HG03095 (cell line): ENCODE data around the gene DAPK1.

ENCODE experiments used
- ATAC-seq: cut with Tn5 transposase; IDR thresholded peaks from one replicate; pipeline ENCODE4 v1.9.1; 2021; ENCODE audit warnings: moderate library complexity; ENCODE audit not compliant: unreplicated experiment

Gene DAPK1

DNA sequence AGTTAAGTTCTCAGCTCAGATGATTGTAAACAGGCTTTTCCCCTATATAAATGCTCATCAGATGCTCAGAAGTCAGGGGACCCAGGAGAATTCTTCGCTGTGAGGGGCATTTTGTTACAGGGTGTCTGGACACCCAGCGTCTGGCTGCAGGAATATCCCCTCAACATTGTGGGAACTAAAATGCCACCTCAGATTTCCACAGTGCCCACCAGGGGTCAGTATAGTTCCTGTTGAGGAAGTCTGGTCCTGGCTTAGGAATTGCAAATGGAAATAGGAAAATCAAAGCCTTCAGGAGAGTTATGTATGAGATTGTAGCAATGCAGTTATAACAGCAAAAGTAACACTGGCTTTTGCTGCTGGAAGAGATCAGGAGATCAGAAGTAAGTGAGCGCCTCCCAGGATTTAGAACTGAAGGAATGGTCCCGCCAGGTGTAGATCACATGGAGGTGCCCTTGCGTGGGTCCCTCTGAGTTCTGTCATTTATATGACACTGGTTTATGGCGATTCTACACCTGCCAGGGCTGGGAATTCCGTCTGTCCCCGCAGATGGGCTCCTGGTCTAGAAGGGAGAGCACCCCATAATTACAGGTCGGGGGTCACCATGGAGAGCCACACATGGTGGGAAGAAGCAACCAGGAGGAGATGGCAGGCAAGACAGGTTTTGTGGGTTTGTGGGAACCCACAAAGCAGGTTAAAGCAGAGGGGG lies 181.1 kb downstream of the DAPK1 start:
- ATAC-seq: no peak

DNA sequence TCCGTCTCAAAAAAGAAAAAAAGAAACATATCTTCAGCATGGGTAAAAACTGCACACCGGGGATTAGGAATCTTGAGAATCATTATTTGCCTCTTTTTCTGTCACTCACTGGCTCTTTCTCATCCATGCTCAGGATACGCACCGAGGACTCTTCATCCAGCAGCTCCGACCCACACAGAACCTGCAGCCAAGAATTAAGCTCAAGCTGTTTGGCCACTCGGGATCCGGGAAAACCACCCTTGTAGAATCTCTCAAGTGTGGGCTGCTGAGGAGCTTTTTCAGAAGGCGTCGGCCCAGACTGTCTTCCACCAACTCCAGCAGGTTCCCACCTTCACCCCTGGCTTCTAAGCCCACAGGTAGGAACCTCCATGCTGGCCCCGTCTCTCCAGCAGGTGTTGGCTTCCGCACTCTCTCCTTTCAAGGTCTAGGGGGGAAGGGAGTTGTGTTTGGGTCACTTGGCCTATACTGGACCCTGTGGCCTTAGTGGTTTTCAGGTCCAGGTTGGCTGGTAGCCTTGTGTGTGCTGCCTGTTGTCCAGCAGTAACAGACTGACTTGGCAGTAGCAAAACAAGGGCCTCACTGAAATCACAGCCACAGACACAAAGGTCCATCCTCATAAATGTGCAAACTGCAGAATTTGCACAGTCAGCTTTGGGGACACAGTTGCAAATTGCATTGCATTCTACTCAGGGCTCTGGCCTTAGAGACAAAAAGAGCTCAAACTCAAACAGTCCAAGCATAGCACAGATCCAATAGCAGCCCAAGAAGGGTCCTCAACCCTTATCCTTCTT lies 183.8 kb downstream of the DAPK1 start:
- no peak for ATAC-seq

DNA sequence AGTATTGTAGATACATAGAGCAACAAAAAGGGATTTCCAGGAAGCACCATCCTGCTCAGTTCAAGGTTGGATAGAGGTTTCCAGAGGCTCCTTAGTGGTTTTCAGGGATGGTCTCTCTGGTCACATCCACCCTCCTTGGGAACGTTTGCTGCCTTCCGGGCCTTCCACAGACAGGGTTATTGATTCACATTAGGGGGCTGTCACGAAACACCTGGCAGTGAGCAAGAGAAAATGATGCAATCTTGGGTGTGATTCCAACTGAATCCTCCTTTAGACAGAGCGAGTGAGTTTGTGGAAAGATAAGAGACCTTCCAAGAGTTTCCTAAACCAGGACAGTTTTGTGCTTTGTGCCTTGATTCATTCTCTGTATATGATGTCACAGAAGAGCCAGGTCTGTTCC lies 184.4 kb downstream of the DAPK1 start:
- no peak for ATAC-seq

DNA sequence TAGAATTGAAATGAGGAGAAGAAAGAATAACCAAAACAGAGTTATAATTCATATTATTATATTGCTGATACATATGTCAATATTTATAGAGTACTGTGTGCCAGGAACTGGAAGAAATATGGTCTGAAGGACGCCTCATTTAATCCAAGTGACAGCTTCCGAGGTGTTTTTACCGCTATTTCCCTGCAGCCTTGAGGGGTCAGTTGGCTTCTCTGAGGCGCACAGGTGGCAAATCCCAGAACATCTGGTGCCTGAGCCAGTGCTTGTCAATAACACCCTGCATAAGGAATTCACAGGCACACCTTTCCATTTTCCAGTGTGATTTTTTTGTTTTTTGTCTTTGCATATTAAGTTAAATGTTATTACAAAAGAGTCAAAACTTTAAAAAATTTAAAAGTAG lies 185.0 kb downstream of the DAPK1 start:
- ATAC-seq: no peak

DNA sequence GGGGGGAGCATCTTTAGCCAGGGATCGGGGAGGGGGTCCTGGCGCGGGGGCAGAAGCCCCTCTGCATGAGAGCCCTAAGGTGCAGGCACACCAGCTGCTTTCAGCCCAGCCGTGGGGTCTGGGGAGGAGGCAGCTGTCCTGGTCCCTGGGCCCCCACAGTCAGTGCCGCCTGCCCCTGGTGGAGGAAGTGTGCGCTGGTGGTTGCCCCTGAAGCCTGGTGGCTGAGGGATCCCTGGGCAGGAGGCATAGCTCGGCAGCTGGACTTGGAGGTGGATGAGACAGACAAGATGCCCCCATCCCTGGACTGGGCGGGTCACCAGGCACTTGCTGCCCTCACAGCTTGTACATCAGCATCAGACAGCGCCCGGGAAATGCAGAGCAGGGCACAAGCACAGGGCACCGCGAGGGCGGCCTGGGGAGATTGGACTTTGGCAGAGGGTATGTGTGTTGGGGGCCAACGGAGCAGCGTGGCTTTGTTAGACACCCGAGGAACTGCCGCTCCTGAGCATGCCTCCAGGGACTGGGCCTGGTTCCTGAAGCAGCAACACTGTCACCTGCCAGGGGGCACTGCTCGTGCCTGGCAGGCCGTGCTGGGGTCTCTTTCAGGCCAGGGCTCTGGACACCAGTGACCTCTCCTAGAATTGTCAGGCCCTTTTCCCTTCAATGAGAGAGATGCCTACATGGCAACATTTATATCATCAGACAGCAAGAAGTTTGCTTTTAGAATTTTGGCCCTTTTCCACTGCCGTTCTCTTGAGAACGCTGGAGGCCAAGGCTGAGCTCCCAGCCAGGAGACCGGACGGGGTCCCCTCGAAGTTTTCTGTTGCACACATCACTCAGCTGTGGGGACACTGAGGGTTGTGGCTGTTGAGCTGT lies 186.3 kb downstream of the DAPK1 start:
- no peak for ATAC-seq

DNA sequence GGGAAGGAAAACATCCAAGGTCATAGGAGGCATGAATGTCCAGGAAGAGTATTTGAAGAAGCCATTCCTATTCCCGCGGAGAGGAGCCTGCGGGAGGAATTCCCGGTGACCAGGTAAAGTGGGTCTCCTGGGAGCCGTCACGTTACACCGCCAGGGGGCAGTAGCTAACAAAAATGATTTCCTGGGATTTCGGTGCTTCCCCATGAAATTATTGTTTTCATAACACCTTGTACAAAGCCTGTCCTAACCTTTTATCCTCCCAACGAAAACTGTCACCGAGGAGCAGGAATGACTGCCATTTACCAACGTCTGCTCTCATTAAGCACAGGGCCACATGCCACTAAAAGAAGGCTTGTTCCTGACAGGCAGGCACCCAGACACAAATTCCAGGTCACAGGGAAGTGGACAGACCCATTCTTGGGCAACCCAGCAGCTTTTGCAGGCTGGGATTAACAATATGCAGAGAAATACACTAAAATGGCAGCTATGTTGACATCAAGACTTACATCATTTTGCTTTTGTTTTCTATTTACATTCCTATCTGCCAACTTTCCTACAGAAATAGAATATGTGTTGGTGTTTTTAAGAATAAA lies 187.1 kb downstream of the DAPK1 start:
- no peak for ATAC-seq

DNA sequence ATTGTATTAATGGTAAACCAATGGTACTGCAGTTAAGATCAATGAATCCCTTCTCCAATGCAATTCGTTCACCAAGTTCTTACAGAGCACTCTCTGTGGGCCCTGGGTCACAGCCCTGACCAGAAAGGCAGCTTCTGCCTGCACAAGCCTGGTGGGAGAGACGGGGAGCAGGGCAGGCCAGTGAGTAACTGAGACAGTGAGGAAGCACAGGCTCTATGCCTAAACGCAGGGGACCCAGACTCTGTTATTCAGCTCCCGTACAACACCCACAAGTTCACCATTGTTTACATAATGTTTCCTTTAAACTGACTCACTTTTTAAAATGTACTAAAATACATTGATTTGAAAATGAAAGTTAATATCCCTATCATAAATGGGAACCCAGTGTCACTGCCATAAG lies 187.8 kb downstream of the DAPK1 start:
- ATAC-seq: no peak

DNA sequence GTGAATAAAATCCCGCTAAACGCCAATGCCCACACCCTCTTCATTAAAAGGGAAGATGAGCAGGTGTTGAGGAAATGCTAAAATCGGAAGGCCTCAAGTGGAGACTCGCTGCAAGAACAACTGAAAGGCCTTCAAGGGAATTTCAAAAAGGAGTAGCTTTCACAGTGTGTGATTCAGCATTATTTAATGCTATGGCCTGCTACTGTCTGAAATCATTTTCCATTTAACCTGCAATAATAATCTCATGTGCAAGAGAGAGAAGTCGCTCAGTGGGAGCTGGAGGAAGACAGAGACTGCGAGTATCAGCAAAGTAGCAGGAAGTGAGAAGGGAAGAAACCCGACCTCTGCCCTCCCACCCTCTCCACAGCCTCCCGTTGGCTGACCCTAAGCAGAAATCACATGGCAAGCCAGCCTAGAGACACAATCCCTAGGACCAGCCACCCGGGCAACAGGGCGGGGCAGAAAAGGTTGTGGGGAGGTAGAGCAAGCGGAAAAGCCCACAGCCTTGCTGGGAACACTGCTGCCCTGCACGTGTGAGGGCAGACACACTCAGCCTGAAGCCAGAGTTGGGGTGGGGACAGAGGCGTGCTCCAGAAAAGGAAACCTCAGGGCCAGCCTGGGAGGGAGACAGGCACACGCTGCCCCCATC lies 188.3 kb downstream of the DAPK1 start:
- no peak for ATAC-seq

DNA sequence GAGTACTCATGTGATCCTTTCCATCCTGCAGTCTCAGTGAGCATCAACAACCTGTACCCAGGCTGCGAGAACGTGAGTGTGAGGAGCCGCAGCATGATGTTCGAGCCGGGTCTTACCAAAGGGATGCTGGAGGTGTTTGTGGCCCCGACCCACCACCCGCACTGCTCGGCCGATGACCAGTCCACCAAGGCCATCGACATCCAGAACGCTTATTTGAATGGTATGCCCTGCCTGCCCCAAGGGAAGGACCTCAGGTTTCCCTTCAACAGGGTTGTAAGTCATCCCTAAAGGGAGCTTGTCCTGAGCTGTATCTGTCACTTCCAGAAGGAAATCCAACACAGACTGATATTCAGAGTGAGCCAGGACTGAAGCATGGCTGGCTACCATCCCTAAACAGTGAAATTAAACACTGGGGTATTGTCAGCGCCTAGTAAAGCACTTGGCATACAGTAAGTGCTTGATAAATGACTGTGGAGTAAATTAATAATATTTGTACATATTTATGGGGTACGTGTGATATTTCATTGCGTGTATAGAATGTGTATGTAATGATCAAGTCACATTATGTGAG lies 188.9 kb downstream of the DAPK1 start:
- no peak for ATAC-seq

DNA sequence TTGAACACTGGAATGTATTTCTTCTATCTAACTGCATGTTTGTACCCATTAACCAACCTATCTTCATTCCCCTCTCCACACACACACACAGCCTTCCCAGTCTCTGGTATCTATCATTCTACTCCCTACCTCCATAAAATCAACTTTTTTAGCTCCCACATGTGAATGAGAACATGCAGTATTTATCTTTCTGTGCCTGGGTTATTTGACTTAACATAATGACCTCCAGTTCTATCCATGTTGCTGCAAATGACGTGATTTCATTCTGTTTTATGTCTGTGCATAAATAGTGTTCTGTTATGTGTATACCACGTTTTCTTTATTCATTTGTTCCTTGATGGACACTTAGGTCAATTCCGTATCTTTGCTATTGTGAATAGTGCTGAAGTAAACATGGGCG lies 189.5 kb downstream of the DAPK1 start:
- ATAC-seq: no peak

DNA sequence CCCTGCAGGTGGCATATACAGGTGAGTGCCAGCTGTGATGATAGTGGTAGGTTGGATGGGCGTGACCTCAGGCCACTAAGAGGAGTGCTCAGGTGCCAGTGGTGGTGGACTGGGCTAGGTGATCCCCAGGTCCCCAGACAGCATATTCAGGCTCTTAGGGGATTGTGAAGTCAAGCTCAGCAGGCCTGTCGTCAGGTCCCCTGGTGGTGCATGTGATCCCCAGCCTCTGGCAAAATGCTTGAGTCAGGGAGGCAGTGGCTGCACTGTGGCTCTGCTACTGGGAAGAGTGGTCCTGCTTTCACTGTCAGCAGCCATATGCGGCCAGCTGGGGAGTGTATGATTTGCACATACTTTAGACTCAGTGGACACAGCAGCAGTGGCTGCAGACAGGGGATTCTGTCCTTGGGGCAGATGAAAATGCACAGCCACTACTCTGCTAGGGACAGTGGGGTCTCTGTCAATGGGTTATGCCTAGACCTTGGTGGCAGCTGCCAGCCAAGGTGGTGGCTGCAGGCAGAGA lies 196.6 kb downstream of the DAPK1 start:
- no peak for ATAC-seq

DNA sequence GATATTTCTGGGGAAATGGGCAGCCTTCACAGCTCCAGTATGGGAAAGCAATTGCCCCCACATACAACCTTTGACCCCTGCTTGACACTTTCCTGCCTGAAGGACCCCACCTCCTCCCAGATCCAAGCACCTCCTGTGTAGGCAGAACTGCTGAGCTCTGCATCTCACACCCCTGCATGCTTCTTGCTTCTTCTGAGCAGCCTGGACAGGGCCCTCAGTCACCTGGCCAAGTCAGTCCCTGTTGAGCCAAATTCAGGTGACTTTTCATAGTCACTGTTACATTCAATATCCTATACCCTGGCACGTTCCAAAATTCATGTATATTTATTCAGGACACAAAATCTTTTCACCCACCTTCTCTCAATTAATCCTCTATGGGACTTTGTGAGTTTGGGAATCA lies 197.9 kb downstream of the DAPK1 start:
- ATAC-seq: no peak

DNA sequence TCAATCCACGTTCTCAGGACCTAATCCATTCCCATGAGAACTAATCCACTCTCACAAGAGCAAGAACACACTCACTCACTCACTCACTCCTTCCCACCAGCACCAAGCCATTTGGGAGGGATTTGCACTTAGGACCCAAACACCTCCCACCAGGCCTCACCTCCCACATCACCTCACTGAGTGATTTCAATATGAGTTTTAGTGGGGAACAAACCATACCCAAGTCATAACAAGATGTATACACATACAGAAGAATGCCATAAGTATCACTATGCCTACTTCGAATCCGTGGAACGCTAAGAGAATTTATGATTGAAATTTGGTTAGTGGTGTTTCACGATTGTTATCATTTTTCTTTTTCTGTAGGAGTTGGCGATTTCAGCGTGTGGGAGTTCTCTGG lies 199.0 kb downstream of the DAPK1 start:
- ATAC-seq: no peak

DNA sequence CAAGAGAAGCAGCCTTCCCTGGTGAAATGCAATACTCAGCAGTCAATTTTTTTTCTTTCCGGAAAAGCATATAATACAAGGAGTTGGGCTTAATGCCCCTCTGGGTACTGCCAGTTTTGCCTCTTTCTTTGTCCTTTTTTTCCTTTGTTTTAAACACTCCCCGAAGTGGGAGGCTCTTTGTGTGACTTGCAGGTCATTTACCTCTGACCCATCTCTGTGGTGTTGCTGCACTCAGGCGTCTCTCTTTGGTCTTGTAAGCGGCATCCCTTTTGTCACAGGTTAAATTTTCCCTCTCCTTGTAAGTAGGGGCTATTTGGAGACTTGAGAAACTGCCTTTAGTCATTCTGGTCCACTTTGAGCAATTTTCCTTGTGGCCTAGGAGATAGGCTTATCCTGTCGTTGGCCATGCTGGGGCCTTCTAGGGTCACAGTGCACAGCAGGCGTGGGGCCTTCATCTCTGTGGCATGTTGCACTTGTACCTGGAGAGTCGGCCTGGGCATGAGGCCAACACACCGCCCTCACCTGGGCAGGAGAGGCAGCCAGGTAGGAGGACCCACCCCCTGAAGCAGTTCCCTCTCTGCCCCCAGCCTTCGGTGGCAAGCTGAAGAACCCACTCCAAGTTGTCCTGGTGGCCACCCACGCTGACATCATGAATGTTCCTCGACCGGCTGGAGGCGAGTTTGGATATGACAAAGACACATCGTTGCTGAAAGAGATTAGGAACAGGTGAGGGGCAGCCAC lies 200.6 kb downstream of the DAPK1 start:
- no peak for ATAC-seq

DNA sequence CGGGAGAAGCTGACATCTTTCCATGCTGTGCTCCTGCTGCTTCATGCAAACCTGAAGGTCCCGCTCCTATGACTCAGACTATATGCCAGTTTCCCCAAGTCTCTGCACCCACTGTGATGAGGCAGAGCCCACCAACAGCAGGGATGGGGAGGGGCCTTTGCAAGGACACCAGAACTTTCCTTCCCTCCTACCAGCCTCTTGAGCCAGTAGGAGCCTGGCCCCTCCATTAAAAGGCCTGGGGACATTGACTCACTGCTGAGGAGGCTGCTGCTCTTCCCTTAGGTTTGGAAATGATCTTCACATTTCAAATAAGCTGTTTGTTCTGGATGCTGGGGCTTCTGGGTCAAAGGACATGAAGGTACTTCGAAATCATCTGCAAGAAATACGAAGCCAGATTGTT lies 202.2 kb downstream of the DAPK1 start:
- no peak for ATAC-seq

DNA sequence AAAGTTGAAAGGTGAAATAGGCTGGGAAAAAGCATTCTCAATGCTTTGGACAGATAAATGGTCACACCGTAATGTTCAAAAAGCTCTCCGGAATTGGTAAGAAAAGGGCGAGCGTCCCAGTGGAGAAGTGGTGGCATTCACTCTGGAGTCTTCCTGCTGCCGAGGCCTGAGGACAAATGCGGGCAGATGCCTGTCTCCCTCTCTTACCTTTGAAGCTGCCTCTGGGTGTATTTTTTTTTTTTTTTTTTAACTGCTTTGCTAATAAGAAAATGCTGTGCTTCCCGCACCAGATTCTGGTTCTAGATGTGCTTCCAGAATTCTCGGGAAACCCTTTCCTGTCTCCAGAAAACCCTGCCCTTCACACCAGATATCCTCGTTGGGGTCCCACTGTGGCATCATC lies 203.8 kb downstream of the DAPK1 start:
- no peak for ATAC-seq

DNA sequence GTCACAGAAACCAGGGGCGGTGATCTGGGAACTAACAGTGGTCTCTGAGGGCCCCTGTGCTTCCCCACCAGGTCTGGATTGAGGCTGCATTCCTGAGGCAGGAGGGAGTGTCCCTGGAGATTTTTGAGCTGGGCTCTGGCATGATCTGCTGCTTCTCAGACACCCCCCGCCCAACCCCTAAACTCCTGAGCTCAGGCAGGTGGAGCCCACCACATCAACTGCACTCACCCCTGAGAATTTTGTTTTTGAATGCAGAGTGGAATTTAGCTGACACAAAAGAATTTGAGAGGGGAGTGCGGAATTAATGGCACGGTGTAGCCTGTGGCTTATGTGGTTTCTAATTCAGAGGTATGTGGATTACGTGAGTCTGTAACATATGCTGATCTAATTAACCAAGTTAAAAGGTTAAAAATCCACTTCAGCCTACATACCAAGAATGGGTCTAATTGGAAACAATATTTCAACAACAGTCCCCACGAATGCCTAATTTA lies 204.3 kb downstream of the DAPK1 start:
- no peak for ATAC-seq

DNA sequence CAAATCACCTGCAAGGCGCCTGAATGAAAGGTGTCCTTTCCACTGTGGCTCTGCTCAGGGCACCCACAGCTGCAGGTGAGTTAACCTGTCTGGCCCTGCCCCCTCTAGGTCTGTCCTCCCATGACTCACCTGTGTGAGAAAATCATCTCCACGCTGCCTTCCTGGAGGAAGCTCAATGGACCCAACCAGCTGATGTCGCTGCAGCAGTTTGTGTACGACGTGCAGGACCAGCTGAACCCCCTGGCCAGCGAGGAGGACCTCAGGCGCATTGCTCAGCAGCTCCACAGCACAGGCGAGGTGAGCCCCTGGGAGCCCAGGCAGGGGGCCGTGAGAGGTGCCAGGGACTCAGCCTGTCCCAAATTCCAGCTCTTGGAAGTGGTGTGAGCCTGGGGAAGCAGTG lies 205.3 kb downstream of the DAPK1 start:
- ATAC-seq: no peak

DNA sequence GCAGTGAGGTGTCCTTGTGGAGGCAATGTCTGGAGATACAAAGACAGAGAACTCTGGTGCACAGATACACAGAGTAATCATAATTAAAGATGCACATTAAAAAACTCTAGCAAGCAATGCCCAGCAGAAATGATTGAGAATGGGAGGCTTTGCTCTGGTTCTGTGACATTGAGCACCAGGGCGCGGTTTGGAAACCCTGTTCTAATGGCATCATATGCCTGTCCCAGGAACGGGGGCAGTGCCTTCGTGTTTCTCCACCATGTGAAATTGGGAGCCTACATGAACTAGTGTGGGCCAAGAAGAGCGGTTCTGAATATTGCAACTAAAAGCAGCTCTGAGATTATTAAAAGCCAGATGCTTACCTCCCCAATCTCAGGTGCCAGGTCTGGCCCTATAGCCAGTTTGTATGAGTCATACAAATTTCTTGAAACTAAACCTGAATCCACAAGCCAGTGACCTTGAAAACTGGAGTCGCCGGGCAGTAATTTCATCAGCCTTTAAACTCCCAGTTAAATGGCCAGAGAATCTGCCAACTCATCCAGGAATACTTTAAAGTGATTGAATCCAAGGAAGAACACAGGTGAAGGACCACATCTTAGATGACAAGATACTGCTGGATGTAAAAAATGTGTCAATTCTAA lies 206.1 kb downstream of the DAPK1 start:
- no peak for ATAC-seq
